DND-41 (cell line): ENCODE results near the gene CCNJL.

ENCODE experiments used
- EZH2 ChIP-seq: IDR thresholded peaks from 3 replicates; pipeline ENCODE4 v1.6.1; 2012; ENCODE audit warnings: borderline replicate concordance, low read depth, mild to moderate bottlenecking, moderate library complexity, low read length, inconsistent platforms; ENCODE audit not compliant: severe bottlenecking
- TF ChIP-seq, protein P1 (sequence below): IDR thresholded peaks from 2 replicates; pipeline ENCODE4 v1.5.1; 2012; ENCODE audit warnings: borderline replicate concordance, low read length, moderate library complexity, mild to moderate bottlenecking; ENCODE audit not compliant: poor library complexity, severe bottlenecking; ENCODE audit errors: extremely low read depth

DNA sequence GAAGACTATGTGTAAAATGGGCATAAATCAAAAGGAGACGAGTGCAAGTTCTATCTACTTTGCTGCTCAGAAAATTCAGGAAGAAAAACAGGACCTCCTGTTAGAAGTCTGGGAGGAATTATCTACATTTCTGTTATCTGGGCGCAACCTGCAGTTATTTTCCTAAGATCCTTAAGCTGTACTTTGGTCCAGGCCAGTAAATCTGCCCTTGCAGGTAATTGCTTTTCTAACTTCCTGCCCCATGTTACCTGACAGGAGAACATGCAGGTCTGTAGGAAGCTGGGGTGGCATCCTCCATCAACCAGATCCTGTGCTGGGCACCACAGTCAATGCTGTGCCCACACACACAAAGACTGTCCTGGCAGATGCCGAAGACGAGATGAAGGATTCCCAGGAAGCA is 5.7 kb downstream of the CCNJL start:
- TF ChIP-seq, protein P1, sequence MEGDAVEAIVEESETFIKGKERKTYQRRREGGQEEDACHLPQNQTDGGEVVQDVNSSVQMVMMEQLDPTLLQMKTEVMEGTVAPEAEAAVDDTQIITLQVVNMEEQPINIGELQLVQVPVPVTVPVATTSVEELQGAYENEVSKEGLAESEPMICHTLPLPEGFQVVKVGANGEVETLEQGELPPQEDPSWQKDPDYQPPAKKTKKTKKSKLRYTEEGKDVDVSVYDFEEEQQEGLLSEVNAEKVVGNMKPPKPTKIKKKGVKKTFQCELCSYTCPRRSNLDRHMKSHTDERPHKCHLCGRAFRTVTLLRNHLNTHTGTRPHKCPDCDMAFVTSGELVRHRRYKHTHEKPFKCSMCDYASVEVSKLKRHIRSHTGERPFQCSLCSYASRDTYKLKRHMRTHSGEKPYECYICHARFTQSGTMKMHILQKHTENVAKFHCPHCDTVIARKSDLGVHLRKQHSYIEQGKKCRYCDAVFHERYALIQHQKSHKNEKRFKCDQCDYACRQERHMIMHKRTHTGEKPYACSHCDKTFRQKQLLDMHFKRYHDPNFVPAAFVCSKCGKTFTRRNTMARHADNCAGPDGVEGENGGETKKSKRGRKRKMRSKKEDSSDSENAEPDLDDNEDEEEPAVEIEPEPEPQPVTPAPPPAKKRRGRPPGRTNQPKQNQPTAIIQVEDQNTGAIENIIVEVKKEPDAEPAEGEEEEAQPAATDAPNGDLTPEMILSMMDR: no peak
- no peak for TF ChIP-seq EZH2
